Breast epithelium (tissue), 4 donors: ENCODE data around the gene HOXC10. TPM values are rescaled to one million over a fixed set of nuclear protein-coding genes. Genes with fewer than 3 reads are reported as not detected.

Experiments
- DNase-seq, 2 donors: peaks; one replicate each; pipeline ENCODE4 v3.0.0-alpha.2; 2019; ENCODE audit warnings: low spot score in 2 of 2
- H3K27ac ChIP-seq, 2 donors: fragments of 200-600 bp; sonication (generic) in 1 of 2; one replicate each; pipeline ENCODE4 v1.5.1; 2016 to 2019; ENCODE audit warnings: mild to moderate bottlenecking in 1 of 2
- H3K27me3 ChIP-seq, 2 donors: fragments of 200-600 bp; sonication (generic) in 1 of 2; one replicate each; pipeline versions ENCODE4 v1.5.1 to v1.6.0; 2017 to 2019; ENCODE audit warnings: control low read depth in 1 of 2, mild to moderate bottlenecking in 1 of 2
- H3K36me3 ChIP-seq: fragments of 200-600 bp; one replicate; pipeline ENCODE4 v1.5.1; 2019
- H3K4me1 ChIP-seq, 2 donors: fragments of 200-600 bp; sonication (generic); one replicate each; pipeline ENCODE4 v1.5.1; 2016 to 2019; ENCODE audit warnings: control low read depth in 1 of 2
- H3K4me3 ChIP-seq, 3 donors: fragments of 200-600 bp; sonication (generic); 1 replicate in 2 of 3; 2 replicates in 1 of 3; pipeline ENCODE4 v1.5.1; 2016 to 2019; ENCODE audit warnings: mild to moderate bottlenecking in 3 of 3, moderate library complexity in 2 of 3
- H3K9me3 ChIP-seq, 2 donors: fragments of 200-600 bp; sonication (generic) in 1 of 2; one replicate each; pipeline ENCODE4 v1.5.1; 2016 to 2019; ENCODE audit warnings: control low read depth in 1 of 2
- POLR2A ChIP-seq: fragments of 450-650 bp; IDR thresholded peaks from one replicate; pipeline ENCODE4 v1.6.1; 2016; ENCODE audit warnings: antibody characterized with exemption, mild to moderate bottlenecking, moderate library complexity
- POLR2AphosphoS5 ChIP-seq, 3 donors: sonication (generic); formaldehyde crosslinking; IDR thresholded peaks; one replicate each; pipeline ENCODE4 v1.6.1; 2017; ENCODE audit warnings: antibody characterized with exemption in 3 of 3
- intact Hi-C: fragments of 100-400 bp; cut with DNase I; formaldehyde crosslinking; loops from one replicate; pipeline ENCODE4 v1.15.1; 2023; ENCODE audit warnings: low total_unique reads
- total RNA-seq, 3 donors: library from RNA; depleted of rRNA; stranded (reverse); fragments of >200 nt; gene quantifications; one replicate each; pipeline ENCODE4 v1.1.0, GENCODE V29; 2016
- TF ChIP-seq, protein P1 (sequence below), 3 donors: fragments of 450-650 bp; IDR thresholded peaks; one replicate each; pipeline ENCODE4 v1.5.1; 2016 to 2017; ENCODE audit warnings: antibody characterized with exemption in 3 of 3, mild to moderate bottlenecking in 3 of 3, moderate library complexity in 3 of 3

The HOXC10 gene
- total RNA-seq, 3 donors from 2014 or later = 2.0 to 10.9 (median 4.3) TPM

DNA sequence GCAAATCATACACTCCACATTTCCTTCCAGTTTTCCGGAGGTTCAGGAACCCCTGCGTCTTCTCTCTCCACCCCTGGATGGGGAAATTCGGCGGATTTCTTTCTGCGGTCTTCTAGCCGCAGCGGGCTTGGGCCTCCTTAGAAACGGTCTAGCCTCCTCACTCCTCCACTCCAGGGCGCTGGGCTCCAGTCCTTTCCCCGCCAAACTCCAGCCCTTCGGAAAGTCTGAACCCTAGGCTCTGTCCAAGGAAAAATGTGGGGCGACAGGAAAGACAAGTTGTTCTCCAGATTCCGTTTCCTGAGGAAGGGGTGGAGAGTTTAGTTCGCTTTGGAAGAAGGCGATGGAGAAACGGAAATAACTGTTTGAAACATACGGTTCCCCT, 1.4 kb upstream of the HOXC10 start:
- intact Hi-C loops = no loop called here
- peaks cover 4 to 87% of the 10 kb centered on the region in 2 donors for H3K27me3 ChIP-seq

DNA sequence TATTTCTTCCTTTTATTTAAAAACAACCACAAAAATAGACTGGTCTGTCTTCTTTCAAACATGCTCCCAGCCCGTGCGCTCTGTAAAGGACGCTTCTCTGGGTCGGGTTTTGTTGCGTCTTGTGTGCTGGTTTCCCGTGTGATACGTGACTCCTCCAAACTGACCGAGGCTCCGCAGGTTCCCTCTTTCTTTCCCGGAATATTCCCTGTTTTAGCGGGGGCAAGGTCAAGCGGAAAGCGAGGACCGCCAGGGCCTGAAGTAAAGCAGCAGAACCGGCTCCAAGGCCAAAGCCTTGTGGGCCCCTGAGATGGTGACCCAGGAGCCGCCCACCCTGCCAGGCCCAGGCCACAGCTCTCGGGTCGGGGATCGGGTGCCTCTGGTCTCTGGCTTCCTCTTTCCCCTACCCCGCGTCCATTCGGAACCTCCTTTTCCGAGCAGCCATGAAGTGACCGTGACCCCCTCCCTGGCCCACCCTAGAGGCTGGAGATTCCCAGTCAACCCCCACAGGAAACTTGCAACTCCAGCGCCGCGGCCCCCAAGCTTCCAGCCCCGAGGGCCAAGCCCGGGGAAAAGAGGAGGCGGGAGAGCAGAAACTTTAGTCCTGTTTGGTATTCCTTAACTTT, 885 bp upstream of the HOXC10 start:
- Histone ChIP-seq H3K4me1 (peaks cover 0 to 8% of the 10 kb centered on the region in 2 donors), H3K27me3 (peaks cover 4 to 87% of the 10 kb centered on the region in 2 donors), H3K9me3 (no peaks in the 10 kb centered on the region), H3K27ac (no peak overlapping the region), H3K36me3 (no peaks in the 10 kb centered on the region), H3K4me3 (peak overlapping the region in 2 of 3 donors; percentile 52 to 69)
- DNase-seq = no peak
- intact Hi-C loops = no loop called here
- TF ChIP-seq POLR2A (no peak), POLR2AphosphoS5 (IDR thresholded peaks at IDR 0.05) (no peak)
- TF ChIP-seq, protein P1, sequence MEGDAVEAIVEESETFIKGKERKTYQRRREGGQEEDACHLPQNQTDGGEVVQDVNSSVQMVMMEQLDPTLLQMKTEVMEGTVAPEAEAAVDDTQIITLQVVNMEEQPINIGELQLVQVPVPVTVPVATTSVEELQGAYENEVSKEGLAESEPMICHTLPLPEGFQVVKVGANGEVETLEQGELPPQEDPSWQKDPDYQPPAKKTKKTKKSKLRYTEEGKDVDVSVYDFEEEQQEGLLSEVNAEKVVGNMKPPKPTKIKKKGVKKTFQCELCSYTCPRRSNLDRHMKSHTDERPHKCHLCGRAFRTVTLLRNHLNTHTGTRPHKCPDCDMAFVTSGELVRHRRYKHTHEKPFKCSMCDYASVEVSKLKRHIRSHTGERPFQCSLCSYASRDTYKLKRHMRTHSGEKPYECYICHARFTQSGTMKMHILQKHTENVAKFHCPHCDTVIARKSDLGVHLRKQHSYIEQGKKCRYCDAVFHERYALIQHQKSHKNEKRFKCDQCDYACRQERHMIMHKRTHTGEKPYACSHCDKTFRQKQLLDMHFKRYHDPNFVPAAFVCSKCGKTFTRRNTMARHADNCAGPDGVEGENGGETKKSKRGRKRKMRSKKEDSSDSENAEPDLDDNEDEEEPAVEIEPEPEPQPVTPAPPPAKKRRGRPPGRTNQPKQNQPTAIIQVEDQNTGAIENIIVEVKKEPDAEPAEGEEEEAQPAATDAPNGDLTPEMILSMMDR (IDR thresholded peaks at IDR 0.05) = no peak

More for the DNA sequence above, 1.4 kb upstream of the HOXC10 start:
- no peak overlapping the region for H3K4me3 ChIP-seq
- no peaks in the 10 kb centered on the region for H3K9me3 ChIP-seq
- peaks cover 0 to 8% of the 10 kb centered on the region in 2 donors for H3K4me1 ChIP-seq
- no peak for TF ChIP-seq POLR2AphosphoS5 (IDR thresholded peaks at IDR 0.05)
- no peaks in the 10 kb centered on the region for H3K36me3 ChIP-seq
- DNase-seq = no peak
- no peak overlapping the region for H3K27ac ChIP-seq

DNA sequence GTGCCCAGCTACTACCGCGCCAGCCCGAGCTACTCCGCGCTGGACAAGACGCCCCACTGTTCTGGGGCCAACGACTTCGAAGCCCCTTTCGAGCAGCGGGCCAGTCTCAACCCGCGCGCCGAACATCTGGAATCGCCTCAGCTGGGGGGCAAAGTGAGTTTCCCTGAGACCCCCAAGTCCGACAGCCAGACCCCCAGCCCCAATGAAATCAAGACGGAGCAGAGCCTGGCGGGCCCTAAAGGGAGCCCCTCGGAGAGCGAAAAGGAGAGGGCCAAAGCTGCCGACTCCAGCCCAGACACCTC, 697 bp downstream of the HOXC10 start:
- peak overlapping the region; percentile 52 to 69 (median 54) for H3K4me3 ChIP-seq

DNA sequence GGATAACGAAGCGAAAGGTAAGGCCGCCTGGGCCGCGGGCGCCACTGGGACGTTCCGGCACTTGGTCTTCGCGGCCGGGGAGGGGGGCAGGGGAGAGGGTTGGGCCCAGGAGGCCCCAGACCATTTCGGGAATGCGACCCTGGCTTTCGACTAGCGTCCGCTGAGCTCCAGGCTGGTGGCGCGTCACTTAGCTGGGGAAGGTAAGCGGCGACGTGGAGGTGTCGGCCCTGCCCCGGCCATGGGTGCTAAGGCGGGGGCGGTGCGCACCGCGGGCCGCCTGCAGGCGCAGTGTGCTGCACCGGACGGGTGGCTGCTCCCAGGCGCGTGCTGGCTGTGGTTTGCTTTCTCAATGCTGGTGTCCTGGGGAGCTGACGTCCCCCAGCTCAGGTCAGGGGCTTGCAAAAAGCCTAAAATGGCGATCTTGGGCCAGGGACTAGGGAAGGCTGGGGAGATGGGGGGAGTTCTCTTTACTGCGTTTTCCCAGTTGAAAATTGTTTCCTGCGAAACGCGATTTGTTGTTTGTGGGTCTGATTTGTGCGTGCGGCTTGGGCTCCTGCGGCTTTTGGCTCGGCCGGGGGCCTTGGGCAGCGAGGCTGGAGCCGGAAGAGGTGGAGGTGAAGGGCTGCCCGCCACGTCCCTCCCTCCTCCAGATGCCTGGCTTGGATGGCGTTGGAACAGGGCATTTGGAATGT, 1.2 kb downstream of the HOXC10 start:
- Histone ChIP-seq H3K36me3 (no peaks in the 10 kb centered on the region), H3K4me1 (peaks cover 0 to 8% of the 10 kb centered on the region in 2 donors), H3K27me3 (peaks cover 8 to 95% of the 10 kb centered on the region in 2 donors), H3K27ac (peak overlapping the region; percentile 50 to 84), H3K9me3 (no peaks in the 10 kb centered on the region), H3K4me3 (peak overlapping the region; percentile 52 to 69 (median 54))
- intact Hi-C loops = no loop called here
- TF ChIP-seq POLR2A = no peak
- TF ChIP-seq, protein P1 (IDR thresholded peaks at IDR 0.05) = peak in 2 of 3 donors; percentile 10 to 17
- TF ChIP-seq POLR2AphosphoS5 (IDR thresholded peaks at IDR 0.05) = peak in 2 of 3 donors; percentile 23 to 26
- DNase-seq = no peak

More for the DNA sequence above, 697 bp downstream of the HOXC10 start:
- peak overlapping the region; percentile 50 to 84 for H3K27ac ChIP-seq
- TF ChIP-seq POLR2A = no peak
- no peaks in the 10 kb centered on the region for H3K36me3 ChIP-seq
- intact Hi-C loops = no loop called here
- no peaks in the 10 kb centered on the region for H3K9me3 ChIP-seq
- DNase-seq = no peak
- H3K27me3 ChIP-seq = peaks cover 7 to 95% of the 10 kb centered on the region in 2 donors
- peaks cover 0 to 8% of the 10 kb centered on the region in 2 donors for H3K4me1 ChIP-seq

DNA sequence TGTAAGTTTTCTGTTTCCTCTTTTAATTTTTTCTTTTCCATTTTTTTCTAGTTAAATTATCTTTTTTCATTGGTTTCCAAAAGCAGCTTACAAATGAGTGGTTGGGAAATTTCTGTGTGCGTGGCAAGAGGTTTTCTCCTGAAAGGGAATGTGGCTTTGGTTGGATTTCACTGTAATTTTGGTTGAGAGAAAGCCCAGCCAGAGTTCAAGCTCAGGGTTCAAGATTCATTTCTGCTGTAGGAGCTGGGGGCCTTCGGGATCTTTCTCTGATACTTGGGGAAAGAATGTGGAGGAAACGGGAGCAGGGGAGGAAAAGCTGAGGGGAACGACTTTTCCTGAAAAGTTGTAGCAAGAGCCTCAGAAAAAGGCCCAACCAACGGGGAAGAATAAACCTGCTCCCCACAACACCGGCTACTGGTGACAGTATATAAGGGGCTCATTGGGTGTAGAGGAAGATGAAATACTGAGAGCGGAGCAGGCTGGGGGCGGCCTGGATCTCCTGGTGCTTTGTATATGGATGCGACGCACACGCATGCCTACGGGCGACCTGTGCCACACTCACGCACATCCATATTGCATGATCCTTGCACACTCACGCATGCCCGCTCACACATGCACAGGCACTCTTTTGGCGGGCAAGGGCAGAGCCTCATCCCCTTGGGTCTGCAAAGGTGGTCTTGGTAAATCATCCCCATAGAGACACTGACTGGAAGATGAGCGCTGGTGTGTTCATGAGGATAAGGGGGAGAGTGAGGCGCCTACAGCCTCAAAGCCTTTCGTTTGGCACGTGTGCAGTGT, 1.9 kb downstream of the HOXC10 start:
- TF ChIP-seq POLR2AphosphoS5 (IDR thresholded peaks at IDR 0.05) = no peak
- no peak for TF ChIP-seq POLR2A
- TF ChIP-seq, protein P1 (IDR thresholded peaks at IDR 0.05) = no peak
- Histone ChIP-seq H3K9me3 (no peaks in the 10 kb centered on the region), H3K36me3 (no peaks in the 10 kb centered on the region), H3K27me3 (peaks cover 8 to 96% of the 10 kb centered on the region in 2 donors), H3K27ac (peak overlapping the region; percentile 50 to 69), H3K4me3 (peak overlapping the region; percentile 52 to 69 (median 54)), H3K4me1 (peaks cover 0 to 8% of the 10 kb centered on the region in 2 donors)
- DNase-seq = no peak
- intact Hi-C loops = no loop called here
